LNCAP (cell line): ENCODE data around the gene ZNF423.

Source experiments
- CTCF ChIP-seq: fragments of 450-650 bp; IDR thresholded peaks from 2 replicates; pipeline ENCODE4 v1.5.1; 2017; ENCODE audit warnings: mild to moderate bottlenecking

Gene ZNF423

GRCh38 chr16:49455181-49455990 is 400.5 kb downstream of the ZNF423 start:
- TF ChIP-seq CTCF: no peak

DNA sequence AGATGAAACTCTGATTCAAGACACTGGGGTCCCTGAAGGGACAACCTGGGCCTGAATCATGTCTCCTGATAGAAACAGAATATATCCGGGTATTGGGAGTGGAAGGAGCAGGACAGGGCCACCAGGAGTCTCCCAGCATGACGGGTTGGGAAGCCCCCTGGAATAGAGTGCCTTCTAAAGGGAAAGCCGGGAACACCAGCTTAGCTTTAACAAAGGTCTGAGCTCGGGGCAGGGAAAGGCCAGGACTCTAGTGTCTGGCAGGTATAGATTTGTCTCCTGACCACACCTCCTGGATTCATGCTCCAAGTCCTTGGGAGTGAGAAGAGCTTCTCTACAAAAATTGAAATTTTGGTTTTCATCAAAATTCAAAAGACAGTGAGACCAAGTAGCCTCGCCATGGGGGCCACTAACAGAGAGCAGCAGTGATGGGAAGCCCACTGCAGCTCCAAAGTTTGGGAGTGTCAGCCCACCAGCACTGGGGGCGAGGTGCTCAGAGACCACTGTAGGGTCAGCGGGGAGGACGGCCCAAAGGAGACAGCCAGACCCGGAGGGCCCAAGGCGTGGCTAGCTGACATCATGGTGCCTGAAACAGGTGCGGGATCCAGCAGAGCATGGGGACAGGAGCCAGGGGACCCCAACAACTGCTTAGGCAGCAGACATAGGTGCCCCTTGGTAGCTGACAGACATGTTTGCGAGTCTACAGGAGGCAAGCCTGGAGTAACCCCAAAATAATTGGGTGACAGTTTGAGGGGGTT is 401.3 kb downstream of the ZNF423 start:
- TF ChIP-seq CTCF: no peak

DNA sequence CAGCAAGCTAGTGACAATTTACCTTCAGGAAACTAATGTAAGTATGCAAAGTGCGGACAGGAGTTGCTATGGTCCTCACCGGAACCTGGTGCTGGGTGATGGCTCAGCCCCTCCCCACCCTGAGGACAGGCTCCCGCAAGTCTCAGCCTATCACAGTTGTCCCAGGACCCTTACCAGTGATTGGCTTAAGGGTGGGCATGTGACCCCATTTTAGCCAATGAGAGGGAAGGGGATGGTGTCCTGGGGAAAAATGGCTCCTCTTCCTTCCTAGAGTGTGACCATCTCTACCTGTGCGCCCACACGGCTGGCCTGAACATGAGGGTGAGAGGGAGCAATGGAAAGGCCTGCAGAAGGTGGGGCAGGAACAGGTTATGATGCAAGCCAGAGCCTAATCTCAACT is 401.9 kb downstream of the ZNF423 start:
- TF ChIP-seq CTCF: no peak

- no peak for TF ChIP-seq CTCF
Measured at GRCh38 chr16:49453021-49453420, 402.9 kb downstream of the ZNF423 start.

DNA sequence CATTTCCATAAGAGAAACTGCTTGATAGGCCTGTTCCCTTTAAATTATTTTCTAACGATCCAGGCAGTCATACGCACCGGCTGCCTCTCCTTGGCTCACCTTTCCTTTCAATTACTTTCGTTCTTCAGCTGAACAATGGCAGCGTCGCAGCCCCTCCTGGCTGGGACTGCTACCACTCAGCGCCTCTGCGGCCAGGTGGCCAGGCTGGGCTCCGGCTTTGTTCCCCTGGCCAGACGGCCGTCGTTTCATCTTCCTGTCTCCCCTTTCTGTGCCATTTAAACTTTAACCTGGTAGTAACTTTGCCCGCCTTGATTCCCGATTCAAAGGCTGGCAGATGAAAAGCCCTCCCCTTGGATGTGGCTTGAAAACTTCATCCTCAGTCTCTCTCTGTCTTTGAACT is 403.3 kb downstream of the ZNF423 start:
- TF ChIP-seq CTCF: no peak

DNA sequence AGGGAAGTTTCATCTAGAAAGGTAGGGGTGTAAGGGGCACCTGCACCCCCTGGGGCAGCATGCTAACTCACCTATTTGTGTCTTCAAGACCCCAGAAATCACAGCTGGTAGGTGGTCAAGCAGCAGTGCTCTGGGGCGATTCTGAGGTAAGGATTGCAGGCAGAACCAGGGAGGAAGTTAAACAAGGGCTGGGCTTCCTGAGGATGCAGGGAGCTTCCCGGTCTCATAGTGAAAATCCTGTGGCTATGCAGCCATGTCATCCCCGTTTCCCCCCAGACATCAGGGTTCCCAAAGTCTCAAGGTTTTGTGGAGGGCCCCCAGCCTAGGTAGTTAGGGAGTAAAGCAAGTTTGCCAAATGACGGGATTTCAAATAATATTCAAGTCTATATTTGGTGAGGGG is 403.8 kb downstream of the ZNF423 start:
- no peak for TF ChIP-seq CTCF

- TF ChIP-seq CTCF: no peak
Measured at GRCh38 chr16:49446805-49447204, 409.1 kb downstream of the ZNF423 start.
